A549 treated with DMSO at 1 μM for 4 hours (cell line): ENCODE data around the gene MGMT. TPM values are rescaled to one million over a fixed set of nuclear protein-coding genes. Genes with fewer than 3 reads are reported as not detected.

Experiments used
- total RNA-seq: library from RNA; stranded (reverse); fragments of 200-300 nt; extraction: Qiagen RNA extraction; gene quantifications from 5 replicates; pipeline ENCODE4 v1.2.3, GENCODE V29; 2022; ENCODE audit warnings: low read depth

MGMT gene
- 6.2 to 7.0 TPM (median 6.6 TPM) in 5 replicates for total RNA-seq

DNA sequence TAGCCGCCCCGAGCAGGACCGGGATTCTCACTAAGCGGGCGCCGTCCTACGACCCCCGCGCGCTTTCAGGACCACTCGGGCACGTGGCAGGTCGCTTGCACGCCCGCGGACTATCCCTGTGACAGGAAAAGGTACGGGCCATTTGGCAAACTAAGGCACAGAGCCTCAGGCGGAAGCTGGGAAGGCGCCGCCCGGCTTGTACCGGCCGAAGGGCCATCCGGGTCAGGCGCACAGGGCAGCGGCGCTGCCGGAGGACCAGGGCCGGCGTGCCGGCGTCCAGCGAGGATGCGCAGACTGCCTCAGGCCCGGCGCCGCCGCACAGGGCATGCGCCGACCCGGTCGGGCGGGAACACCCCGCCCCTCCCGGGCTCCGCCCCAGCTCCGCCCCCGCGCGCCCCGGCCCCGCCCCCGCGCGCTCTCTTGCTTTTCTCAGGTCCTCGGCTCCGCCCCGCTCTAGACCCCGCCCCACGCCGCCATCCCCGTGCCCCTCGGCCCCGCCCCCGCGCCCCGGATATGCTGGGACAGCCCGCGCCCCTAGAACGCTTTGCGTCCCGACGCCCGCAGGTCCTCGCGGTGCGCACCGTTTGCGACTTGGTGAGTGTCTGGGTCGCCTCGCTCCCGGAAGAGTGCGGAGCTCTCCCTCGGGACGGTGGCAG lies at the start of gene MGMT:
Gene MGMT, plus strand, starts transcription at position 539 of the 656 bp plus-strand sequence.

